ENCODE data around the gene EHD4. TPM values are rescaled to one million over a fixed set of nuclear protein-coding genes. Genes with fewer than 3 reads are reported as not detected.

EHD4 gene
- total RNA-seq, 1 donor from 2014 or later, result 64.9 TPM

- DNase-seq (ENCODE audit: low spot score), result no peak
- peak overlapping the region; percentile 16 for H3K4me3 Mint-ChIP-seq (ENCODE audit: unreplicated experiment)
- peaks cover 18% of the 10 kb centered on the region for H3K36me3 Mint-ChIP-seq (ENCODE audit: low read depth, unreplicated experiment)
- no peaks in the 10 kb centered on the region for H3K9me3 Mint-ChIP-seq (ENCODE audit: unreplicated experiment)
- no peak overlapping the region for H3K27ac Mint-ChIP-seq (ENCODE audit: unreplicated experiment)
- TF ChIP-seq CTCF (IDR thresholded peaks at IDR 0.05; ENCODE audit: unreplicated experiment), result no peak
- H3K4me1 Mint-ChIP-seq (ENCODE audit: unreplicated experiment), result peaks cover 3% of the 10 kb centered on the region
- peaks cover 19% of the 10 kb centered on the region for H3K27me3 Mint-ChIP-seq (ENCODE audit: unreplicated experiment)
These were observed 94.6 kb downstream of the EHD4 start for GRCh38 chr15:41877631-41878354.

DNA sequence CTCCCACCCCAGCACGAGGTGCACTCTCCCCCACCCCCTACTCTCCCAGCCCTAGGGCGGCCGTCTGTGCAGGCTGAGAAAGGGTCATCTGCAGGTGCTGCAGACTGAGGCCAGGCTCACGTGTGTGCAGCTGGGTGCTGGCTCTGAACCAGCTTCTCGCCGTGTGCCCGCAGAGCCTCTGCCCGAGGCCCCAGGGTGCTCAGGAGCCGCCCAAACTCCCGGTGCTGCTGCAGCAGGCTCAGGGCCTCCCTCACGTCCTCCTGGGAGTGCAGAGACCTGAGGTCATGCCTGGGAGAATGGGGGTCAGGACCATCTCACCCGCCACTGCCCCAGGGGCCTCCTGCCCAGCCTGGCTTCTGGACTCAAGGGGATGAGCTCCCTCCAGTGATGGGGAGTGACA lies 95.7 kb downstream of the EHD4 start:
- no peak overlapping the region for H3K27ac Mint-ChIP-seq (ENCODE audit: unreplicated experiment)
- DNase-seq (ENCODE audit: low spot score), result no peak
- no peaks in the 10 kb centered on the region for H3K4me1 Mint-ChIP-seq (ENCODE audit: unreplicated experiment)
- no peak overlapping the region for H3K4me3 Mint-ChIP-seq (ENCODE audit: unreplicated experiment)
- TF ChIP-seq CTCF (IDR thresholded peaks at IDR 0.05; ENCODE audit: unreplicated experiment), result no peak
- H3K27me3 Mint-ChIP-seq (ENCODE audit: unreplicated experiment), result peaks cover 16% of the 10 kb centered on the region
- H3K36me3 Mint-ChIP-seq (ENCODE audit: low read depth, unreplicated experiment), result peaks cover 23% of the 10 kb centered on the region
- no peaks in the 10 kb centered on the region for H3K9me3 Mint-ChIP-seq (ENCODE audit: unreplicated experiment)

DNA sequence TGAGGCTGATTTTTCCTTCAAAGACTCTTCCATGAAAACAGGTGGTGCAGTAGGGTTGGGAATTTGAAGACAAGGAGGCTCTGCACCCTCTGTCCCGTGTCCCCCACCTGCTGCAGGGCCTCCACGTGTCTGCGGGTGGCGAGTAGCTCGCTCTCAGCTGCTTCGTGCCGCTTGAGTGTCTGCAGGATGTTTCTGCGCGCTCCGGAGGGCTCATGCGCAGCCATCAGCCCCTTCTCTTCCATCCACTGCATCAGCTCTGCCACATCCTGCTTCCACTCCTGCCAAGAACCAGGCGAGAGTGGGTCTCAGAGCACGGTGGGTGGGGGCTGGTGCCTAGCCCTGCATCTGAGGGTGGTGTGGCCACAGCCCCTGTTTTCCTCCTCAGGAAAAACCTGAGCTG lies 96.3 kb downstream of the EHD4 start:
- no peaks in the 10 kb centered on the region for H3K4me1 Mint-ChIP-seq (ENCODE audit: unreplicated experiment)
- peaks cover 12% of the 10 kb centered on the region for H3K27me3 Mint-ChIP-seq (ENCODE audit: unreplicated experiment)
- H3K27ac Mint-ChIP-seq (ENCODE audit: unreplicated experiment), result peak overlapping the region; percentile 24
- TF ChIP-seq CTCF (IDR thresholded peaks at IDR 0.05; ENCODE audit: unreplicated experiment), result no peak
- DNase-seq (ENCODE audit: low spot score), result no peak
- no peaks in the 10 kb centered on the region for H3K9me3 Mint-ChIP-seq (ENCODE audit: unreplicated experiment)
- H3K36me3 Mint-ChIP-seq (ENCODE audit: low read depth, unreplicated experiment), result peaks cover 18% of the 10 kb centered on the region
- H3K4me3 Mint-ChIP-seq (ENCODE audit: unreplicated experiment), result no peak overlapping the region

DNA sequence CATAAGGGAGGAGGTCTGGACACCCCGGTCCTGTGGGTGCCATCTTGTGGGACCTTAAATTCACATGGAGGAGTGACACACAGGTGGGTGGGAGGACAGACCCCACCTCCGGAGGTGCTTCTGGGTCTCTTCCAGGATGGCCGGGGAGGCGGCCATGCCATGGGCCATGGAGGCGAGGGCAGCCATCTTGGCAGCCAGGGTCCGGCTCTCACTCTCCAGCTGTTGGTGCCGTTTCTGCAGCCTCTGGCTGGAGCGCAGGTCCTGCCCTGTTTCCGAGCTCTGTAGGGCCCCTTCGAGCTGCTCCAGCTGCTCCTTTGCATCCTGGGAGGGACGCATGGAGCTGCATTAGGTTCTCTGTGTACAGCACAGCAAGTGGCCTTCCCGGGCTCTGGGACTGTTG lies 97.6 kb downstream of the EHD4 start:
- Mint-ChIP-seq H3K27ac (ENCODE audit: unreplicated experiment) (no peak overlapping the region), H3K27me3 (ENCODE audit: unreplicated experiment) (peaks cover 9% of the 10 kb centered on the region), H3K4me3 (ENCODE audit: unreplicated experiment) (no peak overlapping the region), H3K4me1 (ENCODE audit: unreplicated experiment) (no peaks in the 10 kb centered on the region), H3K9me3 (ENCODE audit: unreplicated experiment) (no peaks in the 10 kb centered on the region), H3K36me3 (ENCODE audit: low read depth, unreplicated experiment) (peaks cover 14% of the 10 kb centered on the region)
- no peak for TF ChIP-seq CTCF (IDR thresholded peaks at IDR 0.05; ENCODE audit: unreplicated experiment)
- DNase-seq (ENCODE audit: low spot score), result no peak

GRCh38 chr15:41873711-41874110 lies 98.6 kb downstream of the EHD4 start:
- TF ChIP-seq CTCF (IDR thresholded peaks at IDR 0.05; ENCODE audit: unreplicated experiment), result no peak
- no peak overlapping the region for H3K27ac Mint-ChIP-seq (ENCODE audit: unreplicated experiment)
- no peak overlapping the region for H3K4me3 Mint-ChIP-seq (ENCODE audit: unreplicated experiment)
- no peaks in the 10 kb centered on the region for H3K9me3 Mint-ChIP-seq (ENCODE audit: unreplicated experiment)
- H3K4me1 Mint-ChIP-seq (ENCODE audit: unreplicated experiment), result no peaks in the 10 kb centered on the region
- H3K36me3 Mint-ChIP-seq (ENCODE audit: low read depth, unreplicated experiment), result peaks cover 17% of the 10 kb centered on the region
- DNase-seq (ENCODE audit: low spot score), result no peak
- peaks cover 7% of the 10 kb centered on the region for H3K27me3 Mint-ChIP-seq (ENCODE audit: unreplicated experiment)
